D721Med (cell line): ENCODE measurements around the gene TNK2.
A peak's percentile ranks its signal among the peaks of the same experiment; 100 is the strongest.

Source experiments
- DNase-seq: peaks from one replicate; pipeline ENCODE4 v3.0.0; 2011; ENCODE audit warnings: low spot score; ENCODE audit not compliant: insufficient read length
- FAIRE-seq: peaks from 2 replicates; lab custom pipeline; 2011; peaks lifted over from hg19 to GRCh38; lab: Jason Lieb, UNC
- CTCF ChIP-seq: IDR thresholded peaks from 2 replicates; pipeline ENCODE4 v1.5.1; 2012; ENCODE audit warnings: mild to moderate bottlenecking, control low read depth; ENCODE audit not compliant: insufficient read depth; ENCODE audit errors: missing control alignments

TNK2 gene

GRCh38 chr3:195853996-195854395 lies 54.4 kb downstream of the TNK2 start:
- FAIRE-seq, result no peak
- TF ChIP-seq CTCF, result no peak
- no peak for DNase-seq

DNA sequence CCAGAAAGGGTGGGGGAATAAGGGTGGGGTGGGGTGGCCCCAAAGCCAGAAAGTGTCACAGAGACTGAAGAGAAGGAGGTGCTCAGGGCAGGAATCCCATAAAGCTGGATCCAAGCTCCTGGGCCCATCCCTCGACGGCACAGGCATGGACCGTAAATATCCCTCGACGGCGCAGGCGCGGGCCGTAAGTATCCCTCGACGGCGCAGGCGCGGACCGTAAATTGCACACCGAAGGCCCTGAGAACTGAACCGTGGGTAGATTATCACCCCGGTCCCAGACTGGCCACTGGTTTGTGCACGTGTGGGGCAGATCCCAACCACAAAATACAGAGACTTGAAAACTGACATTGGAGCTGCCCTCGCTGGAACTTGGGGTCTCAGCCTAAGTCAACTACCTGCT lies 55.3 kb downstream of the TNK2 start:
- TF ChIP-seq CTCF, result no peak
- FAIRE-seq, result no peak
- DNase-seq, result no peak

DNA sequence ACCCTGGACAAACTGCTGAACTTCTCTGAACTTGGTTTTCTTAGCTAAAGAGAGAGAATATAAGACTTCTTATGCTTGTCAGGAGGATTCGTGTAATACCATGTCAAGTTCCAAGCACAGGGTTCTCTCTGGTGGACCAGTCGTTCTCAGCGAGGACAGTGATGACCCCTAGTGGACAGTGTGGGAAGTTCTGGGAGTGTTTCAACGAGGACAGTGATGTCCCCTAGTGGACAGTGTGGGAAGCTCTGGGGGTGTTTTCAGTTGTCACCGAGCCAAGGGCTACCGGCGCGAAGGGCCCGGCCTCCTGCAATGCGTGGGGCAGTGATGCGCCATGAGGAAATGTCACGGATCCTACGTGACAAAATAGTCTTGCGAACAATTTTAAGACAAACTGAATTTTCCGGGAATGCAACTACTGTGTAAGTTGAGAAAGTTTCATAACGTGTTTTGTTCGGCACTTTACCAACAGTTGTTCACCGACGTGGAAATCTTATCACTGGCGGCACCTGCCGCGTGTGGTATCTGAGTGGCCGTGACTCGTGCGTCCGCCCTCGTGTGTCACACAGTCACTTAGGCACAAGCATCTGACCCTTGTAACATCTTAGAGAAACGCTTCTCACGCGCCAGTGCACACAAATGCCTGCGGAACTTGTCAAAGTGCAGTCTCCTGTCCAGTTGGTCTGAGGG lies 57.4 kb downstream of the TNK2 start:
- FAIRE-seq, result peak; percentile 81
- TF ChIP-seq CTCF, result peak; percentile 100

DNA sequence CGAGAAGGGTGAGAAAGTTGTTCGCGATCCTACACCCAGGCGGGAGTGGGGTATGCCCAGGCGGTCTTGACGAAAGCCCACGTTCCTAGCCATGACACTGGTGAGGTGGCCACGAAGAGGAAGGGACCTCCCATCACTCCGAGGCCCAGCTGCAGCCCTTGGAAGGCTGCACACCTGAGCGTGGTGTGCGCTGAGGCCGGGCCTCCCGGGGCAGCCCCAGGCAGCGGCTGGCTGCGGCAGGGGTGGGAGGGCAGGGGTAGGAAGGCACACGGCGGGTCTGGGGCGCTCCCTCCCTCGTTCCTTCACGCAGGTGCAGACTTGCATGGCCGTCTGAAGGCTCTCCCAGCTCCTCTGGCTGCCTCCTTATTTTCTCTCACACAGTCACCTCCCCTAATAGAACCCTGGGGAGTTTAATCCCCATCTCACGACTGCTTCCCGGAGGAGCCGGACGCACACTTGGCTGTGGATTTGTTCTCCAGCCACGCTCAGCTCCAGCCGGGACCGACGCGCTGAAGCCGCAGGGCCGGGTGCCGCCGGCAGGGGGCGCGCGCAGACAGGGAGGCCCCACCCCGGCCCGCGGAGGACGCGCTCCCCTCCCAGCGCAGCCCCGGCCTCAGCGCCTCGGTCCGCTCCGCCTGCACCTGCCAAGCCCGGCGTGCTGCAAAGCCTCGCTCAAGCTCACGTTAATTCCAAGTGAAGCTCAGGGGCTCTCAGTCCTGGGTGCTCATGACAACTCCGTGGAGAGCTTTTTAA lies 58.9 kb downstream of the TNK2 start:
- DNase-seq (no peak), FAIRE-seq (no peak)
- peak; percentile 46 for TF ChIP-seq CTCF

More for the DNA sequence above, 57.4 kb downstream of the TNK2 start:
- DNase-seq, result peak; percentile 76

- TF ChIP-seq CTCF, result no peak
- FAIRE-seq (no peak), DNase-seq (no peak)
Observed at GRCh38 chr3:195847055-195847950, 61.0 kb downstream of the TNK2 start.

- DNase-seq (no peak), FAIRE-seq (no peak)
- TF ChIP-seq CTCF, result no peak
Observed at GRCh38 chr3:195845483-195845882, 62.9 kb downstream of the TNK2 start.
